Ishikawa (cell line): ENCODE data around the gene DQX1.
A peak's percentile ranks its signal among the peaks of the same experiment; 100 is the strongest.

Source experiments
- CEBPB ChIP-seq: IDR thresholded peaks from 2 replicates; pipeline ENCODE4 v1.6.1; 2012
- CREB1 ChIP-seq: IDR thresholded peaks from 2 replicates; pipeline ENCODE4 v1.6.1; 2012; ENCODE audit warnings: low read depth
- EGR1 ChIP-seq: IDR thresholded peaks from 2 replicates; pipeline ENCODE4 v1.6.1; 2012
- EP300 ChIP-seq: IDR thresholded peaks from 2 replicates; pipeline ENCODE4 v1.6.1; 2012; ENCODE audit warnings: borderline replicate concordance
- FOXM1 ChIP-seq: IDR thresholded peaks from 2 replicates; pipeline ENCODE4 v1.6.1; 2012; ENCODE audit warnings: low read depth, borderline replicate concordance
- NFIC ChIP-seq: IDR thresholded peaks from 2 replicates; pipeline ENCODE4 v1.6.1; 2012
- RAD21 ChIP-seq: IDR thresholded peaks from 2 replicates; pipeline ENCODE4 v1.6.1; 2012; ENCODE audit warnings: low read depth
- TAF1 ChIP-seq: IDR thresholded peaks from 2 replicates; pipeline ENCODE4 v1.6.1; 2012; ENCODE audit warnings: low read depth, mild to moderate bottlenecking
- TCF12 ChIP-seq: IDR thresholded peaks from 2 replicates; pipeline ENCODE4 v1.6.1; 2012; ENCODE audit warnings: low read depth
- TEAD4 ChIP-seq: IDR thresholded peaks from 2 replicates; pipeline ENCODE4 v1.6.1; 2012
- YY1 ChIP-seq: IDR thresholded peaks from 2 replicates; pipeline ENCODE4 v1.6.1; 2012; ENCODE audit warnings: low read depth
- ZBTB7A ChIP-seq: IDR thresholded peaks from 2 replicates; pipeline ENCODE4 v1.6.1; 2012; ENCODE audit warnings: low read depth
- TF ChIP-seq, protein P1 (sequence below): IDR thresholded peaks from 2 replicates; pipeline ENCODE4 v1.6.1; 2012; ENCODE audit warnings: low read depth, mild to moderate bottlenecking
- TF ChIP-seq, protein P2 (sequence below): IDR thresholded peaks from 2 replicates; pipeline ENCODE4 v1.6.1; 2012
- TF ChIP-seq, protein P3 (sequence below): IDR thresholded peaks from 2 replicates; pipeline ENCODE4 v1.6.1; 2012

The DQX1 gene

DNA sequence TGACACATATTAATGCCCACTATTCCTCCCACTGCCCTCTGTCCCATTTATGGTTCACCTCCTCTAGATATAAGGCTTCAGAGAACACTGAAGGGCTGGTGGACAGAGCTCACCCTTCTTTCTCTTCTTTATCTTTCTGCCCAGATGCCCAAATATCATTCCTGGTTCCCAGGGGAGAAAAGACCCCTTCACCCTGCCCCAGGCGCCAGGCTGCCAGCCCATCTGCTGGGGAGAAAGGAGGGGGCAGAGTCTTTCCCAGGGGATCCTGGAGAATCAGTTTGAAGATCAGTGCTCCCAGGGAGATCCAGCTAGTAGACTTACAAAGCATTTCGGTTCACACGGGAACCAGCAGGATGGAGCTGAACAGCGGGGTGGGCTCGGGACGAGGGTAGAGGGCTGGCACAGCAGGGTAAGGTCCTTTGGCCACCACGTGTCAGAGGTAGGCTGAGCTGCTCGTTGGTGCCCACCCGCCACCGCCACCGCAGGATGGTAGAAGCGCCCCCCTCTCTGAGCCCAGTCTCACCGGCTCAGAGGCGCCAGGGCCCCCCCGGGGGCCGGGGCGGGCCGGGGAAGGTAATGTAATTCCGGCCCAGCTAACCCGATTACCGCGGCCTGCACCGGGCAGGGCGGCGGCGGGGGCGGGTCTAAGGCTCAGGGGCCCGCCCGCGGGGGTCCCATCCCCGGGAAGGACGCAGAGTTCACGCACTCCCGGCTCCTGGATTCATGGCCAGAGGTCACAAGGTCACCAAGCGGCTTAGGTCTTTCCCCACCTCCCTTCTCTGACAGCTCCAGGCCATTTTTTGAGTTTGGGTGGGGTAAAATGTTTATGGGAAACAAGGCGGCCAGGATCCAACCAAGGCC is 13.1 kb downstream of the DQX1 start:
- TF ChIP-seq CEBPB (no peak), EP300 (no peak), EGR1 (no peak), CREB1 (no peak), ZBTB7A (no peak)

DNA sequence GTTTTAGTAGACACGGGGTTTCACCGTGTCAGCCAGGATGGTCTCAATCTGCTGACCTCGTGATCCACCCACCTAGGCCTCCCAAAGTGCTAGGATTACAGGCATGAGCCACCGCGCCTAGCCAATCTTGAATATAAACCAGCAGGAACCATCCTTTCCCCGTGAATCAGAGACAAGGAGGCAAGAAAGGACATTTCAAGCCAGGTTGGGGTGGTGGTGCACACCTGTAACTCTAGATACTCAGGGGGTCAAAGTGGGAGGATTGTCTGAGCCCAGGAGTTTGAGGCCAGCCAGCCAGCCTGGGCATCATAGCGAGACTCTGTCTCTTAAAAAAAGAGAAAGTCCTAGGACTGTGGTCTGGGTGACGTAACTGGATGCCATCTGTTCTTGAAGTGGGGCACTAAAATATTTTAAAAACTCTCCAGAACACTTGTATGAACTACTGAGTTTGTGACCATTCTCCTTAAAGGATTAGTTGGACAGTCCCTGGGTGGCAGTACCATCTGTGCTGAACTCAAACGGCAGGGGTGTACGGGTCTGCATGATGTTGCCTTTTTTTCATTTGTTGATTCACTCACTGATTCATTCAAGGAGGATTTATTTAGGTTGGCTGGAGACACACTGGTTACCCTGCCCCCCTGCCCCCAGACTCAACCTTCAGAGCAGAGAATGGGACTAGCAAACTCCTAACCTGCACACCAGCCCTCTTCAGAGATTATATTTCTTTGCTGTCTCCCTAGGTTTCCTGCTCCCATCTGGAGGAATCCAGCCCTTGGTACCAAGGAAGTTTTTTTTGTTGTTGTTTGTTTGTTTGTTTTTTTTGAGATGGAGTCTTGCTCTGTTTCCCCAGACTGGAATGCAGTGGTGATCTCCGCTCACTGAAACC is 14.7 kb downstream of the DQX1 start:
- TF ChIP-seq CEBPB (no peak), CREB1 (no peak), NFIC (no peak), FOXM1 (no peak), YY1 (no peak), TEAD4 (no peak), RAD21 (no peak)
- TF ChIP-seq, protein P1, sequence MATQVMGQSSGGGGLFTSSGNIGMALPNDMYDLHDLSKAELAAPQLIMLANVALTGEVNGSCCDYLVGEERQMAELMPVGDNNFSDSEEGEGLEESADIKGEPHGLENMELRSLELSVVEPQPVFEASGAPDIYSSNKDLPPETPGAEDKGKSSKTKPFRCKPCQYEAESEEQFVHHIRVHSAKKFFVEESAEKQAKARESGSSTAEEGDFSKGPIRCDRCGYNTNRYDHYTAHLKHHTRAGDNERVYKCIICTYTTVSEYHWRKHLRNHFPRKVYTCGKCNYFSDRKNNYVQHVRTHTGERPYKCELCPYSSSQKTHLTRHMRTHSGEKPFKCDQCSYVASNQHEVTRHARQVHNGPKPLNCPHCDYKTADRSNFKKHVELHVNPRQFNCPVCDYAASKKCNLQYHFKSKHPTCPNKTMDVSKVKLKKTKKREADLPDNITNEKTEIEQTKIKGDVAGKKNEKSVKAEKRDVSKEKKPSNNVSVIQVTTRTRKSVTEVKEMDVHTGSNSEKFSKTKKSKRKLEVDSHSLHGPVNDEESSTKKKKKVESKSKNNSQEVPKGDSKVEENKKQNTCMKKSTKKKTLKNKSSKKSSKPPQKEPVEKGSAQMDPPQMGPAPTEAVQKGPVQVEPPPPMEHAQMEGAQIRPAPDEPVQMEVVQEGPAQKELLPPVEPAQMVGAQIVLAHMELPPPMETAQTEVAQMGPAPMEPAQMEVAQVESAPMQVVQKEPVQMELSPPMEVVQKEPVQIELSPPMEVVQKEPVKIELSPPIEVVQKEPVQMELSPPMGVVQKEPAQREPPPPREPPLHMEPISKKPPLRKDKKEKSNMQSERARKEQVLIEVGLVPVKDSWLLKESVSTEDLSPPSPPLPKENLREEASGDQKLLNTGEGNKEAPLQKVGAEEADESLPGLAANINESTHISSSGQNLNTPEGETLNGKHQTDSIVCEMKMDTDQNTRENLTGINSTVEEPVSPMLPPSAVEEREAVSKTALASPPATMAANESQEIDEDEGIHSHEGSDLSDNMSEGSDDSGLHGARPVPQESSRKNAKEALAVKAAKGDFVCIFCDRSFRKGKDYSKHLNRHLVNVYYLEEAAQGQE, result no peak

DNA sequence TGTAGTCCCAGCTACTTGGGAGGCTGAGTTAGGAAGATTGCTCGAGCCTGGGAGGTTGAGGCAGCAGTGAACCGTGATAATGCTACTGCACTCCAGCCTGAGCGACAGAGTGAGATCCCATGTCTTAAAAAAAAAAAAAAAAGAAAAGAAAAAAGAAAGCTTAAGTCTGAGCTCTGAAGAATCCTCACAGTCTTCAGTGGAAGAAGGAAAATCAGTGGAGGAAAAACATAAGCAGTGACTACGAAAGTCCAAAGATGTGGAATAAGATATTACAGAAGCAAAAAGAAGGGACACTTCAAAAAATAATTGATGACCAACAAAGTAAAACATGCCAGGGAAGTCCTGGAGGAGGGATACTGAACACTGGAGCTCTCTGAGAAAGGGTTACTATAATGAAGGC is 15.8 kb downstream of the DQX1 start:
- TF ChIP-seq FOXM1 (no peak), CEBPB (no peak), ZBTB7A (no peak), NFIC (no peak)
- TF ChIP-seq, protein P2, sequence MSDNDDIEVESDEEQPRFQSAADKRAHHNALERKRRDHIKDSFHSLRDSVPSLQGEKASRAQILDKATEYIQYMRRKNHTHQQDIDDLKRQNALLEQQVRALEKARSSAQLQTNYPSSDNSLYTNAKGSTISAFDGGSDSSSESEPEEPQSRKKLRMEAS, result no peak

DNA sequence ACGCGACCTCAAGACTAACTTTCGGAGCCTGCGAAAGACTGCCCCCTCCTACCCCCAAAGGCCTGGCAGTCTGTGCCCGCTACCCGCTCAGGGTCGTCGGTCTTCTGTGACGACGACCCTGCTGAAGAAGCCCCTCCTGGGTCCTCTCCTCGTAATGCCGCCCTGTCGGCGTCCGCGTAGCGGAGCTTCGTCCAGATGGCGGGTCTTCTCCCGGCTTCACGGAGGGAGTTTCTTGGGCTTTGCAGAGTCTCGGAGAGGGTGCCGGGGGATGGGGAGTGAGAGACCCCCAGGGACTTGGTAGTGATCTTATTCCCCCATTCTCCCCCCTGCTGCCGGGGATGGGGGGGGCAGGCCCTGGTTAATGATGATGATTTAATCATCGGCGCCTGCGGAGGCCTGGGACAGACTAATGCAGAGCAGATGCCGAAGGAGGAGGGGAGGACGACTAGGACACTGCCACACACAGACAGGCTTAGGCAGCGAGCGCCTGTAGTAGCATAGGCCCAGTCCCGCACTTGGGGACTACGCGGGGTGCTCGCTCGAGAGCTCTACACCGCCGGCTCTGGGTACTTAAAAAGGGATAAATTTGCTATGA is 18.0 kb downstream of the DQX1 start:
- TF ChIP-seq ZBTB7A (peak; percentile 95), CREB1 (no peak), CEBPB (no peak), NFIC (no peak)

DNA sequence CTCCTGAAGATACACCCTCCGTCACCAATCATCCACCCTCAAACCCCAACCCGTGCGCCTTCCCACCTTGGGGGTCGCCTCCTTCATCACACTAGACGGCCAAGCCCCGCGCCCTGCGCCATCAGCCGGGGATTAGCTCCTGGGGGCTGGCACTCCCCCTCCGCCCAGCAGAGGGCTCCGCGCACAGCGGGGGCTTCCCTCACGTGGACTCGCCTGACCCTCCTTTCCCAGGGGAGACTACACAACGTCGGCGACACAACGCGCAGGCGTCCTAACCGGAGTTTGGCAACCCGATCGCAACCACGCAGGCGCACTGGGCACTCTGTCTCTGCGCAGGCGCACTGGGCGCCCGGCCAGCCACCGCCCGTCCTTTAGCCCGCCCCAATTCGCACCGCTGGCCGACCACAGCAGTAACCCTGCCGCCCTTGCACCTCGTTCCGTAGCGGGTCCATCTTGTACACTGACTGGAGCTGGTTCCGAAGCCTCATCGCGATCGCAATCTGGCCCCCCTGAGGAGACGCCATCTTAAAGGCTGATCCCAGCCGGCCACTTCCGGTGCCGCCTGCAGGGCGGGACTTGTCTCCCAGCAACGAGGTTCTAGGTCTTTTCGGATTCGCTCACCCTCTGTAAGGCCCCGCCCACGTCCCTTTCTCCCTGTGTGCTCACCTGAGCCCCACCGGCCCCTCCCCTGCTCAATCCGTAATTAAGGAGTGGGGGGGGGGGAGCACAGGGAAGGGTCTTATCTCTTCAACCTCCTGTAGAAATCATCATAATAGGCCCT is 18.7 kb downstream of the DQX1 start, which contains the start of gene PCGF1:
Gene PCGF1, minus strand, starts transcription at position 551 of the 781 bp plus-strand sequence. Its CDS starts 27 bp downstream, at position 524.
- TF ChIP-seq, protein P1, result no peak
- TF ChIP-seq TCF12 (peak; percentile 71; the same call in 1 of the 2 replicates), FOXM1 (no peak), TAF1 (peak; percentile 86), EGR1 (0 out of 2 replicates have a peak, but pooled peaks have one; percentile 56), EP300 (no peak), RAD21 (no peak), YY1 (peak; percentile 95), ZBTB7A (no peak; the same call in none of the 2 replicates), CEBPB (peak; percentile 51; the same call in 1 of the 2 replicates), CREB1 (no peak), NFIC (peak; percentile 33; the same call in 1 of the 2 replicates), TEAD4 (no peak)
- TF ChIP-seq, protein P2, result peak; percentile 80
- TF ChIP-seq, protein P3, sequence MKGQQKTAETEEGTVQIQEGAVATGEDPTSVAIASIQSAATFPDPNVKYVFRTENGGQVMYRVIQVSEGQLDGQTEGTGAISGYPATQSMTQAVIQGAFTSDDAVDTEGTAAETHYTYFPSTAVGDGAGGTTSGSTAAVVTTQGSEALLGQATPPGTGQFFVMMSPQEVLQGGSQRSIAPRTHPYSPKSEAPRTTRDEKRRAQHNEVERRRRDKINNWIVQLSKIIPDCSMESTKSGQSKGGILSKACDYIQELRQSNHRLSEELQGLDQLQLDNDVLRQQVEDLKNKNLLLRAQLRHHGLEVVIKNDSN, result peak; percentile 86
